B cell (primary cell): ENCODE results near the gene RPL18. TPM values are rescaled to one million over a fixed set of nuclear protein-coding genes. Genes with fewer than 3 reads are reported as not detected.

Source experiments
- ATAC-seq: fragments of 200-7000 bp; cut with Tn5 transposase; one replicate; pipeline ENCODE4 v1.10.0; 2021; ENCODE audit warnings: low read depth, mild to moderate bottlenecking, moderate number of reproducible peaks, moderate library complexity
- CTCF ChIA-PET: fragments of 350-600 bp; sonication (Branson Sonifier 250); formaldehyde crosslinking; loops from one replicate; lab custom pipeline; 2021; ENCODE audit warnings: antibody characterized with exemption, inconsistent platforms; lab: Charles Lee
- POLR2A ChIA-PET: fragments of 350-600 bp; sonication (Branson Sonifier 250); formaldehyde crosslinking; loops from one replicate; lab custom pipeline; 2021; ENCODE audit warnings: antibody characterized with exemption; lab: Charles Lee
- DNase-seq: peaks from one replicate; pipeline ENCODE4 v3.0.0; 2013
- H2AFZ ChIP-seq: 2 replicates; pipeline ENCODE4 v1.6.1; 2012; ENCODE audit warnings: mild to moderate bottlenecking, low read depth, low read length; ENCODE audit not compliant: insufficient read depth, poor library complexity, severe bottlenecking
- H3K27ac ChIP-seq, 2 donors: 1 replicate in 1 of 2; 2 replicates in 1 of 2; pipeline ENCODE4 v1.5.1; 2012 to 2013; ENCODE audit warnings: low read length in 2 of 2, mild to moderate bottlenecking in 2 of 2, moderate library complexity in 1 of 2
- H3K27me3 ChIP-seq, 4 experiments: fragments of 200-600 bp in 1 of 4; sonication (generic) in 1 of 4; replicated peaks in 1 of 4; 1 replicate in 2 of 4; 2 replicates in 2 of 4; pipeline versions ENCODE4 v1.6.1 to v1.7.0; 2013 to 2016; ENCODE audit warnings: low read length in 3 of 4, mild to moderate bottlenecking in 2 of 4, mixed read lengths in 1 of 4, moderate library complexity in 1 of 4; ENCODE audit not compliant: insufficient read depth in 4 of 4, control insufficient read depth in 3 of 4; ENCODE audit errors: control extremely low read depth in 1 of 4
- H3K36me3 ChIP-seq, 2 experiments: replicated peaks in 1 of 2; 1 replicate in 1 of 2; 2 replicates in 1 of 2; pipeline versions ENCODE4 v1.6.1 to v1.7.1; 2013; ENCODE audit warnings: low read length in 1 of 2; ENCODE audit not compliant: insufficient read depth in 2 of 2, control insufficient read depth in 1 of 2; ENCODE audit errors: control extremely low read depth in 1 of 2, extremely low read depth in 1 of 2
- H3K4me1 ChIP-seq, 2 donors: fragments of 200-600 bp in 1 of 2; sonication (generic) in 1 of 2; 1 replicate in 1 of 2; 2 replicates in 1 of 2; pipeline versions ENCODE4 v1.5.1 to v1.6.1; 2013 to 2017; ENCODE audit warnings: low read length in 2 of 2; ENCODE audit not compliant: control insufficient read depth in 2 of 2, insufficient read depth in 2 of 2
- H3K4me2 ChIP-seq: replicated peaks from 2 replicates; pipeline ENCODE3; 2012; ENCODE audit warnings: mild to moderate bottlenecking, low read depth, low read length; ENCODE audit not compliant: poor library complexity, severe bottlenecking
- H3K4me3 ChIP-seq, 5 experiments: fragments of 200-600 bp in 1 of 5; sonication (generic) in 1 of 5; 1 replicate in 3 of 5; 2 replicates in 2 of 5; pipeline versions ENCODE4 v1.5.1 to v1.7.0; 2011 to 2016; ENCODE audit warnings: low read length in 4 of 5, mild to moderate bottlenecking in 4 of 5, low read depth in 2 of 5, control low read depth in 1 of 5, moderate library complexity in 1 of 5; ENCODE audit not compliant: insufficient read depth in 1 of 5; ENCODE audit errors: control extremely low read depth in 1 of 5, extremely low read depth in 1 of 5
- H3K79me2 ChIP-seq: fragments of 200-600 bp; sonication (generic); one replicate; pipeline ENCODE4 v1.6.0; 2016; ENCODE audit warnings: low read length; ENCODE audit not compliant: control insufficient read depth, insufficient read depth
- H3K9ac ChIP-seq: fragments of 200-600 bp; sonication (generic); 2 replicates; pipeline ENCODE4 v1.6.1; 2017; ENCODE audit warnings: mild to moderate bottlenecking, low read length, moderate library complexity
- H3K9me3 ChIP-seq, 3 donors: one replicate each; pipeline versions ENCODE4 v1.6.1 to v1.7.1; 2013; ENCODE audit warnings: low read length in 2 of 3; ENCODE audit not compliant: control insufficient read depth in 2 of 3, insufficient read depth in 1 of 3; ENCODE audit errors: control extremely low read depth in 1 of 3
- H4K20me1 ChIP-seq: 2 replicates; pipeline ENCODE4 v1.6.0; 2012; ENCODE audit warnings: mild to moderate bottlenecking, low read length; ENCODE audit not compliant: insufficient read depth, control insufficient read depth, poor library complexity, severe bottlenecking
- H3K27ac Mint-ChIP-seq: one replicate; pipeline ENCODE4 v1.8.0; 2021; ENCODE audit warnings: mixed read lengths
- H3K27me3 Mint-ChIP-seq: one replicate; pipeline ENCODE4 v1.8.0; 2021; ENCODE audit warnings: mixed read lengths
- H3K4me1 Mint-ChIP-seq: one replicate; pipeline ENCODE4 v1.8.0; 2021; ENCODE audit warnings: mixed read lengths
- H3K4me3 Mint-ChIP-seq: one replicate; pipeline ENCODE4 v1.8.0; 2021; ENCODE audit warnings: mixed read lengths
- H3K9me3 Mint-ChIP-seq: one replicate; pipeline ENCODE4 v1.8.0; 2022; ENCODE audit warnings: mixed read lengths; ENCODE audit not compliant: insufficient read depth
- EZH2 ChIP-seq: IDR thresholded peaks from 2 replicates; pipeline ENCODE4 v1.6.1; 2012; ENCODE audit warnings: borderline replicate concordance, low read depth, mild to moderate bottlenecking, moderate library complexity, low read length; ENCODE audit not compliant: insufficient read depth, poor library complexity, severe bottlenecking
- WGBS: methylation state at CpG from one replicate; pipeline ENCODE4 v1.1.5; 2013; ENCODE audit warnings: missing lambda C conversion rate; ENCODE audit not compliant: insufficient coverage; 5-methylcytosine and 5-hydroxymethylcytosine counted together
- intact Hi-C: fragments of 100-400 bp; cut with micrococcal nuclease; formaldehyde crosslinking; loops from one replicate; pipeline ENCODE4 v1.10.0; 2022
- polyA plus RNA-seq: library from polyadenylated mRNA; depleted of rRNA; stranded (reverse); fragments of >200 nt; gene quantifications from 2 replicates; pipeline ENCODE4 v1.2.3, GENCODE V29; 2012
- total RNA-seq, 2 donors: library from RNA; stranded (reverse); fragments of 120-200 nt in 1 of 2; gene quantifications; 1 replicate in 1 of 2; 2 replicates in 1 of 2; pipeline versions ENCODE4 v1.2.3 to v1.2.4, GENCODE V29; 2013 to 2022
- TF ChIP-seq, protein P1 (sequence below): fragments of 200-600 bp; IDR thresholded peaks from one replicate; pipeline ENCODE4 v1.8.0; 2022; ENCODE audit warnings: antibody characterized with exemption, mild to moderate bottlenecking

RPL18 gene
- total and polyA plus RNA-seq, 2 donors (not counting 1 experiment from before 2014, with no cell fraction given), result 2,248 to 4,393 TPM

GRCh38 chr19:48595833-48596232 lies 23.1 kb downstream of the RPL18 start:
- Histone ChIP-seq H3K4me1 (no peaks in the 10 kb centered on the region), H3K4me3 (no peak overlapping the region), H2AFZ (no peak overlapping the region), H3K27ac (no peak overlapping the region), H3K9ac (no peak overlapping the region), H3K9me3 (no peaks in the 10 kb centered on the region), H3K79me2 (no peaks in the 10 kb centered on the region), H3K27me3 (peaks cover 0 to 3% (median 0%) of the 10 kb centered on the region in 4 experiments), H3K4me2 (no peak overlapping the region), H4K20me1 (no peaks in the 10 kb centered on the region), H3K36me3 (no peaks in the 10 kb centered on the region)
- no peak for DNase-seq
- Mint-ChIP-seq H3K27me3 (peaks cover 4% of the 10 kb centered on the region), H3K9me3 (no peaks in the 10 kb centered on the region), H3K4me3 (no peak overlapping the region), H3K27ac (no peak overlapping the region), H3K4me1 (peaks cover 2% of the 10 kb centered on the region)
- no peak for TF ChIP-seq EZH2
- TF ChIP-seq, protein P1, sequence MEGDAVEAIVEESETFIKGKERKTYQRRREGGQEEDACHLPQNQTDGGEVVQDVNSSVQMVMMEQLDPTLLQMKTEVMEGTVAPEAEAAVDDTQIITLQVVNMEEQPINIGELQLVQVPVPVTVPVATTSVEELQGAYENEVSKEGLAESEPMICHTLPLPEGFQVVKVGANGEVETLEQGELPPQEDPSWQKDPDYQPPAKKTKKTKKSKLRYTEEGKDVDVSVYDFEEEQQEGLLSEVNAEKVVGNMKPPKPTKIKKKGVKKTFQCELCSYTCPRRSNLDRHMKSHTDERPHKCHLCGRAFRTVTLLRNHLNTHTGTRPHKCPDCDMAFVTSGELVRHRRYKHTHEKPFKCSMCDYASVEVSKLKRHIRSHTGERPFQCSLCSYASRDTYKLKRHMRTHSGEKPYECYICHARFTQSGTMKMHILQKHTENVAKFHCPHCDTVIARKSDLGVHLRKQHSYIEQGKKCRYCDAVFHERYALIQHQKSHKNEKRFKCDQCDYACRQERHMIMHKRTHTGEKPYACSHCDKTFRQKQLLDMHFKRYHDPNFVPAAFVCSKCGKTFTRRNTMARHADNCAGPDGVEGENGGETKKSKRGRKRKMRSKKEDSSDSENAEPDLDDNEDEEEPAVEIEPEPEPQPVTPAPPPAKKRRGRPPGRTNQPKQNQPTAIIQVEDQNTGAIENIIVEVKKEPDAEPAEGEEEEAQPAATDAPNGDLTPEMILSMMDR, result no peak
- CTCF ChIA-PET, result interaction anchor here (0.6 to 2.9 kb wide), 3 partner anchors 11 to 193 kb away, joined by 4 to 13 read pairs (median 11); partner anchors contain the start of gene SPACA4
- intact Hi-C loops, result no loop called here
- no peak for ATAC-seq
- 89% methylated on average over 6 of the region's 6 CpGs for WGBS
- POLR2A ChIA-PET, result interaction anchor here (0.7 kb wide), 2 partner anchors 21 to 143 kb away, joined by 4 read pairs; no protein-coding TSS in a partner anchor

- Histone ChIP-seq H3K4me2 (no peak overlapping the region), H3K4me3 (no peak overlapping the region), H3K79me2 (no peaks in the 10 kb centered on the region), H3K27ac (no peak overlapping the region), H3K9me3 (no peaks in the 10 kb centered on the region), H3K36me3 (no peaks in the 10 kb centered on the region), H3K4me1 (no peaks in the 10 kb centered on the region), H2AFZ (no peak overlapping the region), H3K27me3 (peaks cover 0 to 3% (median 0%) of the 10 kb centered on the region in 4 experiments), H4K20me1 (no peaks in the 10 kb centered on the region), H3K9ac (no peak overlapping the region)
- no peaks in the 10 kb centered on the region for H3K9me3 Mint-ChIP-seq
- no peak overlapping the region for H3K27ac Mint-ChIP-seq
- WGBS, result 88% methylated on average over 9 of the region's 9 CpGs
- ATAC-seq (no peak), DNase-seq (no peak)
- intact Hi-C loops, result no loop called here
- peaks cover 4% of the 10 kb centered on the region for H3K27me3 Mint-ChIP-seq
- no peak for TF ChIP-seq EZH2
- TF ChIP-seq, protein P1, result no peak
- H3K4me1 Mint-ChIP-seq, result peaks cover 2% of the 10 kb centered on the region
- ChIA-PET CTCF (interaction anchor here (0.5 to 2.9 kb wide), 4 partner anchors 11 to 193 kb away, joined by 3 to 13 read pairs (median 8); partner anchors contain the start of gene SPACA4), POLR2A (interaction anchor here (0.7 kb wide), 1 partner anchor 10 kb away, joined by 3 read pairs; no protein-coding TSS in a partner anchor)
- H3K4me3 Mint-ChIP-seq, result no peak overlapping the region
Measured at GRCh38 chr19:48595171-48595570, 23.8 kb downstream of the RPL18 start.
